ENCODE data around the gene CACNB4. TPM values are rescaled to one million over a fixed set of nuclear protein-coding genes. Genes with fewer than 3 reads are reported as not detected.

The CACNB4 gene
- total and polyA plus RNA-seq, 4 donors = 13.8 to 62.9 (median 23.6) TPM

DNA sequence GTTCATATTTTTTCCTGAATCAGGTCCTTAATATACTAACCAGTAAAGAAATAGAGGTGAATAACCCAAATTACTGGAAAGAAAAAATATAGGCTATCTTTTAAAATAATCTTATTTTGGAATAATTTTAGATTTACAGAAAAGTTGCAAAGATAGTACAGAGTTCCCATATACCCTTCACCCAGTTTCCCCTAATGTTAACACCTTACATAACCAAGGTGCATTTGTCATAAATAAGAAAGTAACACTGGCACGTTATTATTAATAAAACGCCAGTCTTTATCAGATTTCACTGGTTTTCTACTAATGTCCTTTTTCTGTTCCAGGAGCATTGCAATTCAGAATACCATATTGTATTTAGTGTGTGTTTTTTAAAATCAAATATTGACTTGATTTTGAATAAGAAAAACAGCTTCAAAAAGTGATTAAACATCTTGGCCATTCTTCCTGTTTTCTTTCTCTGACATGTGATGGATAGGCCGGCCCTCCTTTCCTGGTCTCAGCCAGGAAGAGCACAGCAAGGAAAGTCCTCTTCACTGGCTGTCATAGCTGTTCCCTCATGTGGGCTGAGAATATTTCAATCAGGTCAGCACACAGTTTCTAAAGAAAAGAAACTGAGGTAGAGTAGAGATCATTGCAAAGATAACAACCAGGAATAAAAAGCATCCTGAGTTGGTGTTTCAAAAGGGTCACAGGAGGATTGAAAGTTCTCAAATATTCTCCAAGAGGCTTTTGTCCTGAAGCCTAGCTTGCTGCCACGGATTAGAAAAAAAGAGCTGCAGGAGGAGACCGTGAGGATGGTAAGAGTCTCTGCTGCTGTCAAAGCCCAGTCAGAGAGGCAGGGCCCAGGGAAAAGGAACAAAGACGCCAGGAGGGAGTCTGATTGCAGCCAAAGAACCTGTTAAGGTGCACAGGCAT, 191.3 kb downstream of the CACNB4 start:
- Histone ChIP-seq H3K36me3 (ENCODE audit: control insufficient read depth, insufficient read depth, low read length) (no peaks in the 10 kb centered on the region), H3K27ac (ENCODE audit: low read depth, low read length) (peak overlapping the region; percentile 25), H3K4me3 (ENCODE audit: low read depth, low read length) (no peak overlapping the region), H3K9me3 (ENCODE audit: control insufficient read depth, insufficient read depth, low read length) (peaks cover 2% of the 10 kb centered on the region), H3K27me3 (ENCODE audit: control insufficient read depth, insufficient read depth, low read length) (no peaks in the 10 kb centered on the region), H3K4me1 (ENCODE audit: control insufficient read depth, insufficient read depth, low read length) (peaks cover 4% of the 10 kb centered on the region)
- 43% methylated on average over 5 of the region's 6 CpGs for WGBS (ENCODE audit: insufficient coverage)
- peak in 1 of 6 donors; percentile 21 for DNase-seq (ENCODE audit: low read depth in 4 of 6, low spot score in 6 of 6)

DNA sequence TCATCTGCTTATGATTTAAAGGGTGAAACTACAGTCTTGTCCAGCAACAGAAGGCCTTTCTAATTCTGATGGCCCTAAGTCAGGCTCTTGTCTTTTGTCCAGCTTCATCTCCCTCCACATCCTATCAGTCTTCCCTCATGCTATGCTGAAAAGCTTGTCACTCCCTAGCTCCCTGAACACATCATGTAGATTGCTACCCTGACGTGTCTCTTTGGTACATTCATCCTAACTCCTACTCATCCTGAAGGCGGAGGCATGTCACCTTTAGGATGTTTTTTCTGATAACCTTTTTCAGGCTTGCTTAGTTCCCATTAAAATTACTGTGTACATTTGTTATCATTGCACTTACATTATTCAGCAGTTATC, 192.2 kb downstream of the CACNB4 start:
- Histone ChIP-seq H3K4me3 (ENCODE audit: low read depth, low read length) (no peak overlapping the region), H3K4me1 (ENCODE audit: control insufficient read depth, insufficient read depth, low read length) (peaks cover 4% of the 10 kb centered on the region), H3K36me3 (ENCODE audit: control insufficient read depth, insufficient read depth, low read length) (no peaks in the 10 kb centered on the region), H3K27ac (ENCODE audit: low read depth, low read length) (no peak overlapping the region), H3K9me3 (ENCODE audit: control insufficient read depth, insufficient read depth, low read length) (peaks cover 2% of the 10 kb centered on the region), H3K27me3 (ENCODE audit: control insufficient read depth, insufficient read depth, low read length) (no peaks in the 10 kb centered on the region)
- WGBS (ENCODE audit: insufficient coverage) = no CpG with 5 or more reads among the region's 2 CpGs
- DNase-seq (ENCODE audit: low read depth in 4 of 6, low spot score in 6 of 6) = no peak

DNA sequence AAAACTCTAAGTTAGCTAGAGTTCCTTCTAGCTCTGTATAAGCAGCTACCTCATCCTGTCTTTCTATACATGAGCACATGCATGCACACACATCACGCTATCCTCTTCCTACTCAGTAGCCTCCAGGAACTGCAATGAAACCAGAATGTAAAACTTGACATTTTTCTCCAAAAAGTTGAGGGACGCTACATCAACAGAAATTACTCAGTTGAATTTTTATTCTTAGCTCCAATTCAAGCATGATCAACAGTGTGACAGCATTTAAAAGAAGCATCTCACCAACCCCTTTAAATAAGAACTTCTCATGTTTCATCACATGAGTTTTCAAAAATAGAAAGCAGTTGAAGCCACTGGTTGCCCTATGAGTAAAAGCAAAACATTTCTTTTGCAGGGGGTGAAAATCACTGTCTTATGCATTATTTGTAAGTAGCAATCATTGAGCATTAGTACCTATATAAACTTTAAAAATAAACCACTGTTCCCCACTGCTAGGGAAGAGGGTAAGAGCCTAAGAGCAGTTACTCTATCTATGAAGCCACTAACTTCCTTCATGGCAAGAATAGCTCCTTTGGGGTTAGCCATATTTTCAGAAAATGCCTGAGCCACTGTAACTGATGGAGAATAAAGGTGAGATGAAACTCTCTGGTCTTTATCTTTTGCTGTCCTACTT, 192.7 kb downstream of the CACNB4 start:
- no peak for DNase-seq (ENCODE audit: low read depth in 4 of 6, low spot score in 6 of 6)
- no peak overlapping the region for H3K27ac ChIP-seq (ENCODE audit: low read depth, low read length)
- no peaks in the 10 kb centered on the region for H3K27me3 ChIP-seq (ENCODE audit: control insufficient read depth, insufficient read depth, low read length)
- peaks cover 4% of the 10 kb centered on the region for H3K4me1 ChIP-seq (ENCODE audit: control insufficient read depth, insufficient read depth, low read length)
- H3K4me3 ChIP-seq (ENCODE audit: low read depth, low read length) = no peak overlapping the region
- H3K9me3 ChIP-seq (ENCODE audit: control insufficient read depth, insufficient read depth, low read length) = peaks cover under 1% of the 10 kb centered on the region
- 100% methylated on average over 2 of the region's 2 CpGs for WGBS (ENCODE audit: insufficient coverage)
- H3K36me3 ChIP-seq (ENCODE audit: control insufficient read depth, insufficient read depth, low read length) = no peaks in the 10 kb centered on the region

DNA sequence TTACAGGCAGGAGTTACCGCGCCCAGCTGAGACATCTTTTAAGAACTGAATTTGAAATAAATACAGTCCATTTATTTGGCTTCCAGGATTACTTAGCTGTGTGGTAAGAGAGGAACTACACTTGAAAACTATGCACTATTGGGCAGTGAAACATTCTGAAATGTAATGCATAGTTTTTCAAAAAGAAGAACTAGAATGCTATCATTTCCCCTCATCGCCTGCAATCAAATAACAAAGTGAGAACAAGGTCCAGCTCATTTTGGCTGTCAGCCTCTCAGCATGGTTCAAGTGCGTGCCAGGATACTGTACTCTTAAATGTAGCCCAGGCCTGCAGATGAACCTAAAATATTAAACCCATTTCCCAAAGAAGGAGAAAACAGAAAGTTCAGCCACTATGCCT, 194.0 kb downstream of the CACNB4 start:
- Histone ChIP-seq H3K4me1 (ENCODE audit: control insufficient read depth, insufficient read depth, low read length) (peaks cover 4% of the 10 kb centered on the region), H3K27me3 (ENCODE audit: control insufficient read depth, insufficient read depth, low read length) (no peaks in the 10 kb centered on the region), H3K4me3 (ENCODE audit: low read depth, low read length) (no peak overlapping the region), H3K36me3 (ENCODE audit: control insufficient read depth, insufficient read depth, low read length) (no peaks in the 10 kb centered on the region), H3K9me3 (ENCODE audit: control insufficient read depth, insufficient read depth, low read length) (no peaks in the 10 kb centered on the region), H3K27ac (ENCODE audit: low read depth, low read length) (no peak overlapping the region)
- 56% methylated on average over 2 of the region's 4 CpGs for WGBS (ENCODE audit: insufficient coverage)
- peak in 1 of 6 donors; percentile 36 for DNase-seq (ENCODE audit: low read depth in 4 of 6, low spot score in 6 of 6)

DNA sequence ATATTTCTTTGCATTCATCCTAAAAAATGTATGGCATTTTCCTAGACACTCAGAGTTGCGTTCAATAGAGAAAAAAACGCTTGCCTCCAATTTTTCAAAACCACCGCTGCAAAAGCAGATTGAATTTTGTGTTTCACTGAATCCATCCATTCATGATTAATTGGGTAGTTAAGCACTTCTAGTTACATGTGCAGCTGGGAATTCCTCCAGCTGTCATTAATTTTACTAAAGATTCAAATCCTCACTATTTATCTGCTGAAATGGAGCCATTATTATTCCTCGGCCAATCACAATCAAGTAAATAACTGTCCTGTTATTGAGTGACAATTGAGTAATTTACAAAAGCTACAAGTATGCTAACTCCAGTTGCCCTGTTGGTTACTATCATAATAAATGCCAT, 194.8 kb downstream of the CACNB4 start:
- H3K4me3 ChIP-seq (ENCODE audit: low read depth, low read length) = no peak overlapping the region
- H3K4me1 ChIP-seq (ENCODE audit: control insufficient read depth, insufficient read depth, low read length) = peaks cover 4% of the 10 kb centered on the region
- WGBS (ENCODE audit: insufficient coverage) = 42% methylated on average over 2 of the region's 4 CpGs
- no peaks in the 10 kb centered on the region for H3K27me3 ChIP-seq (ENCODE audit: control insufficient read depth, insufficient read depth, low read length)
- DNase-seq (ENCODE audit: low read depth in 4 of 6, low spot score in 6 of 6) = peak in 2 of 6 donors; percentile 70 to 73
- H3K9me3 ChIP-seq (ENCODE audit: control insufficient read depth, insufficient read depth, low read length) = no peaks in the 10 kb centered on the region
- H3K36me3 ChIP-seq (ENCODE audit: control insufficient read depth, insufficient read depth, low read length) = no peaks in the 10 kb centered on the region
- H3K27ac ChIP-seq (ENCODE audit: low read depth, low read length) = no peak overlapping the region

DNA sequence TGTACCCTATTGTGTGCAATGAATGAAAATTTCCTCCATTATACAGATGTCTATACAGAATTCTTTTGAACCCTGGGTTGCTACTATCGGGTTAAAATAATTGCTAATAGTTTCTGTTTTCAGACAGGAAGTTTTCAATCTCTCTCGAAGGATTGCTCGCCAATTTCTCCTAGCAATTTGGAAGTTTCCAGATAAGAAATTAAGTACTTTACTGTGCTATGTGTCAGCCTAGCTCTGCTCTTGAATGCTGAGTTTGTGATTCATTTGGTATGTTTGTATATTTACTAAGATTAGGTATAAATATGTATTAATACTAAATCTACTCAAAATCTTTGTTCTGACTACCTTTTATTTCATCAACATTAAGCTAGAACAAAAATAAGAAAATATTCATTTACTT, 196.0 kb downstream of the CACNB4 start:
- Histone ChIP-seq H3K4me1 (ENCODE audit: control insufficient read depth, insufficient read depth, low read length) (peaks cover 4% of the 10 kb centered on the region), H3K27ac (ENCODE audit: low read depth, low read length) (no peak overlapping the region), H3K27me3 (ENCODE audit: control insufficient read depth, insufficient read depth, low read length) (no peaks in the 10 kb centered on the region), H3K4me3 (ENCODE audit: low read depth, low read length) (no peak overlapping the region), H3K36me3 (ENCODE audit: control insufficient read depth, insufficient read depth, low read length) (no peaks in the 10 kb centered on the region), H3K9me3 (ENCODE audit: control insufficient read depth, insufficient read depth, low read length) (no peaks in the 10 kb centered on the region)
- no peak for DNase-seq (ENCODE audit: low read depth in 4 of 6, low spot score in 6 of 6)
- WGBS (ENCODE audit: insufficient coverage) = no CpG with 5 or more reads among the region's 3 CpGs

DNA sequence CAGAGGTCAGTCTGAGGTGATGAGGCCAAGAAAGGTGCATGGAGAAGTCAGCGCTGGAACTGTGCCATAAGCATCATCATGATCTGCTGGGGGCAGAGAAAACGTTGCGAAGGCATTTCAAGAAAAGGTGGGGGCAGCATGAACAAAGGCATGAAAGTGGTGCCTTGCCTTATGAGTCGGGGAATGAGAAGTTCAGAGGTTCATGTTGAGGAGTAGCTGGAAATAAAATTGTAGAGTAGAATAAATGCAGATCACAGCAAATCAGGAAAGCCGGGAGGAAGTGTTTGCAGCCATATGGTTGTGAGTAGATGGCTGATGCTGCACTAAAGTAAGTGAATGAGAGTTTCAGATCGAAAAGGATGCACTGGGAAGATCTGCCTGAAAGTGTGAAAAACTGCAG, 198.5 kb downstream of the CACNB4 start:
- H3K27me3 ChIP-seq (ENCODE audit: control insufficient read depth, insufficient read depth, low read length) = no peaks in the 10 kb centered on the region
- H3K4me3 ChIP-seq (ENCODE audit: low read depth, low read length) = no peak overlapping the region
- no peaks in the 10 kb centered on the region for H3K36me3 ChIP-seq (ENCODE audit: control insufficient read depth, insufficient read depth, low read length)
- no peaks in the 10 kb centered on the region for H3K9me3 ChIP-seq (ENCODE audit: control insufficient read depth, insufficient read depth, low read length)
- WGBS (ENCODE audit: insufficient coverage) = 67% methylated on average over 6 of the region's 6 CpGs
- no peak overlapping the region for H3K27ac ChIP-seq (ENCODE audit: low read depth, low read length)
- DNase-seq (ENCODE audit: low read depth in 4 of 6, low spot score in 6 of 6) = peak in 1 of 6 donors; percentile 59
- peaks cover 4% of the 10 kb centered on the region for H3K4me1 ChIP-seq (ENCODE audit: control insufficient read depth, insufficient read depth, low read length)

DNA sequence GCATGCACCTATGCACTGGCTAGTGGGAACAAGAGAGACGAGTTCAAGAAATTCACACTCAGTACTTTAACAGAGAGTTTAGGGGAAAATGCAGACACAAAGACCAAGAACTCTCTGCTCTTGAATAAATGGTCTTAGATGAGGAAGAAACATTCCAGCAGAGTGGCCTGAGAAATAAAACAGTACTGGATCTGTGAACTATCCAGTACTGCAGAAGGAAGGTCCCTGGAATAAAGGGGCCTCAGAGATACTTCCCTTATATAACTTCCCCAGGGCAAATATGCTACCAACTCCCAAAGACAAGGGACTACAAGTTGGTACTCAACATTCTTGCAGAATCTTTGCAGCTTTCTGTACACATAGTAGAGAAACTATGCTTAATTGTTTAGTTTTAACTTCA, 199.7 kb downstream of the CACNB4 start:
- Histone ChIP-seq H3K36me3 (ENCODE audit: control insufficient read depth, insufficient read depth, low read length) (no peaks in the 10 kb centered on the region), H3K9me3 (ENCODE audit: control insufficient read depth, insufficient read depth, low read length) (no peaks in the 10 kb centered on the region), H3K4me3 (ENCODE audit: low read depth, low read length) (no peak overlapping the region), H3K4me1 (ENCODE audit: control insufficient read depth, insufficient read depth, low read length) (no peaks in the 10 kb centered on the region), H3K27me3 (ENCODE audit: control insufficient read depth, insufficient read depth, low read length) (no peaks in the 10 kb centered on the region), H3K27ac (ENCODE audit: low read depth, low read length) (no peak overlapping the region)
- WGBS (ENCODE audit: insufficient coverage) = no CpG with 5 or more reads among the region's 1 CpG
- DNase-seq (ENCODE audit: low read depth in 4 of 6, low spot score in 6 of 6) = no peak

DNA sequence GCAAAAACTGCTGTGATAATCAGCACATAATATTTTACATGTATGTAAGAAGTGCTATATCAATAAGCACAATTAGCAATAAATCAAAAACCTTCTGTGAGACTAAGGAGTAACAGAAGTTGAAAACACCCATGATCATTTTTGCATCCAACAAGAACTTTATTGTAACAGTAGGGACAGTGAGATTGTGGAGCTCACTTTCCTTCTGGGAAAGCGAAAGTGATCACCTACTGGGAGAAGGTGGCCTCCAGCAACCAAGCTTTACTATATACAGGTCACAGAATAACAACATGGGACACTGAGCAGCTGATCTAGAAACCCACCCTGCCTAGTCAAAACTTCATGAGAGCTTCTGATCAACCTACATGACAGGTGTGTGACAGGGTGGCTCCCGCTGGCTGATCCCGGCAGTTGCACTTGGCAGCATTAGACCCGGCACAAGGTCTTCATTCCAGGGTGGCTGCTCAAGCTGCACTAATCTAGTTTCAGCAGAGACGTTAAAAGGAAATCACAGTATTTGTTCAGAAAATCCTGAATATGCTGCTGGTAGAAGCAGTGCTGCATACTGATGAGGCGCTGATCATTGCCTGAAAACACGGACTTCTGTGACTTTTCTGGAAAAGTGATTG, 207.2 kb downstream of the CACNB4 start:
- H3K27ac ChIP-seq (ENCODE audit: low read depth, low read length) = no peak overlapping the region
- 39% methylated on average over 5 of the region's 7 CpGs for WGBS (ENCODE audit: insufficient coverage)
- no peaks in the 10 kb centered on the region for H3K36me3 ChIP-seq (ENCODE audit: control insufficient read depth, insufficient read depth, low read length)
- H3K4me1 ChIP-seq (ENCODE audit: control insufficient read depth, insufficient read depth, low read length) = no peaks in the 10 kb centered on the region
- no peak overlapping the region for H3K4me3 ChIP-seq (ENCODE audit: low read depth, low read length)
- H3K27me3 ChIP-seq (ENCODE audit: control insufficient read depth, insufficient read depth, low read length) = no peaks in the 10 kb centered on the region
- DNase-seq (ENCODE audit: low read depth in 4 of 6, low spot score in 6 of 6) = peak in 2 of 6 donors; percentile 19 to 38
- no peaks in the 10 kb centered on the region for H3K9me3 ChIP-seq (ENCODE audit: control insufficient read depth, insufficient read depth, low read length)
